Camera-type eye (tissue), 1 donor: ENCODE data around the gene CYP2C19. TPM values are rescaled to one million over a fixed set of nuclear protein-coding genes. Genes with fewer than 3 reads are reported as not detected.

Experiments
- total RNA-seq: library from RNA; depleted of rRNA; stranded (reverse); fragments of >200 nt; gene quantifications from one replicate; pipeline ENCODE4 v1.2.3, GENCODE V29; 2014

CYP2C19 gene
- total RNA-seq: not detected

DNA sequence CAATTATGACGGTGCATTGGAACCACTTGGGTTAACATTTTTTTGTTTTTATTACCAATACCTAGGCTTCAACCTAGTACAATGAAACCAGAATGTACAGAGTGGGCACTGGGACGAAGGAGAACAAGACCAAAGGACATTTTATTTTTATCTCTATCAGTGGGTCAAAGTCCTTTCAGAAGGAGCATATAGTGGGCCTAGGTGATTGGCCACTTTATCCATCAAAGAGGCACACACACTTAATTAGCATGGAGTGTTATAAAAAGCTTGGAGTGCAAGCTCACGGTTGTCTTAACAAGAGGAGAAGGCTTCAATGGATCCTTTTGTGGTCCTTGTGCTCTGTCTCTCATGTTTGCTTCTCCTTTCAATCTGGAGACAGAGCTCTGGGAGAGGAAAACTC, at the start of gene CYP2C19:
TSS of gene CYP2C19 (plus strand) at position 289 of the 400 bp plus-strand sequence. CDS start at position 314, 25 bp downstream.

Other genes starting within 250 kb of the CYP2C19 start
- gene HELLS, start 216.9 kb upstream of the CYP2C19 start, total RNA-seq: 86.8 TPM
- 0.22 TPM for gene CYP2C18, start 79.0 kb upstream of the CYP2C19 start, total RNA-seq
- gene CYP2C9, start 176.0 kb downstream of the CYP2C19 start, total RNA-seq: 1.5 TPM